ENCODE data around the gene PAX5.

PAX5 gene

DNA sequence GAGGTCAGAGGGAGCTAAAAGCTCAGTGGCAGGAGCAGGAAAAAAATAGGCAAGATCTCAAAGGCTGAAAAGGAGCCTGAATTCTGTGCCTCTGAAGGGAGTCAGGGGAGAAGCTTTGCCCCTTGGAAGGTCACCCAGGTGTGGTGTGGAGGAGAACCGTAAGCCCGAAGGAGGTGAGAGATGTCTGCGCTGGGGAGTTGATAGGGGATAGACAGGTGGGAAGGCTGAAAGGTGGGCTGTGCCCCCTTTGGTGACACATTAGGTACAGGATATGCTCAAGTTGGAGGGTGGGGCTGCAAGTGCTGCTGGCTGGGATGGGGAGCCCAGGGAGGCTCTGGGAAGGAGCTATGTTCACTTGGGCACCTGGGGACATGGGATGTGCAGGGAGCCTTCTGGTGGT, 217.7 kb downstream of the PAX5 start:
- H3K4me3 ChIP-seq (ENCODE audit: control insufficient read depth, low read depth, low read length) = no peak overlapping the region
- TF ChIP-seq, protein P1, sequence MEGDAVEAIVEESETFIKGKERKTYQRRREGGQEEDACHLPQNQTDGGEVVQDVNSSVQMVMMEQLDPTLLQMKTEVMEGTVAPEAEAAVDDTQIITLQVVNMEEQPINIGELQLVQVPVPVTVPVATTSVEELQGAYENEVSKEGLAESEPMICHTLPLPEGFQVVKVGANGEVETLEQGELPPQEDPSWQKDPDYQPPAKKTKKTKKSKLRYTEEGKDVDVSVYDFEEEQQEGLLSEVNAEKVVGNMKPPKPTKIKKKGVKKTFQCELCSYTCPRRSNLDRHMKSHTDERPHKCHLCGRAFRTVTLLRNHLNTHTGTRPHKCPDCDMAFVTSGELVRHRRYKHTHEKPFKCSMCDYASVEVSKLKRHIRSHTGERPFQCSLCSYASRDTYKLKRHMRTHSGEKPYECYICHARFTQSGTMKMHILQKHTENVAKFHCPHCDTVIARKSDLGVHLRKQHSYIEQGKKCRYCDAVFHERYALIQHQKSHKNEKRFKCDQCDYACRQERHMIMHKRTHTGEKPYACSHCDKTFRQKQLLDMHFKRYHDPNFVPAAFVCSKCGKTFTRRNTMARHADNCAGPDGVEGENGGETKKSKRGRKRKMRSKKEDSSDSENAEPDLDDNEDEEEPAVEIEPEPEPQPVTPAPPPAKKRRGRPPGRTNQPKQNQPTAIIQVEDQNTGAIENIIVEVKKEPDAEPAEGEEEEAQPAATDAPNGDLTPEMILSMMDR (conservative IDR thresholded peaks at IDR 0.05; ENCODE audit: control insufficient read depth, insufficient read depth, low read depth, low read length) = no peak
- DNase-seq (ENCODE audit: low read depth) = no peak

DNA sequence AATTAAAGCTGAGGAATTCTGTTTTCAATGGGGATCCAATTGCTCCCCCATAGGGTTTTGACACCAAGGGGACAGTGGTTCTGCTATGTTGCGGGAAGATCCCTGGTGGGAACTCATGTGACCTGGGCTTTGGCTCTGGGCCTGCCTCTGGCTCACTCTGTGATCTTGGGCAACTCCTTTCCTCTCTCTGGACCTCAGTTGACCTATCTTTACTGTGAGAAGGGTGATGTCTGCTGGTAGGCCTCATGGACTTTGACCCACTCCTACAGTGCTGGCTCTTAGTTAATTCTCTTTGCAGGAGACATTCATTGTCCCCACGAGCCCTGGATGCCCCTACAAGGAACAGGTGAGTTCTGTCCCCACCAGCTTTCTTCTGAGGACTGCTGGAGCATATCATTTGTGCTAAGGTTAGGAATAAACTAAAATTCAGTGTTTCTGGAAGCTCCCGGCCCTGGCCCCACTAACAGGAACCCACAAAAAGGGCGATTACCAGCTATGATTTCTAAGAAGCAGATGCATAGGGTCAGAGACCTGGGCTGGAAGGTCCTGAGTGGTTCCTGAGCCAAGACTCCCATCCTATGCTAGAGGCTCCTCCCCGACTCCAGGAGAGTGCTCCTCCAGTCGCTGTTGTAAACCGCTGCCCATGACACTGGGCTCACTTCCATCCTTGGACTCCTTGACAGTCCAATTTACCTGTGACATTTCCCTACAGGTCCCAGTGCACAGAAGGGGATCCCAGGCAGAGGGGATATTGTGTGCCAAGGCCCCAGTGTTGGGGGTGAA, 218.3 kb downstream of the PAX5 start:
- H3K4me3 ChIP-seq (ENCODE audit: control insufficient read depth, low read depth, low read length) = no peak overlapping the region
- DNase-seq (ENCODE audit: low read depth) = peak; percentile 3
- TF ChIP-seq, protein P1 (conservative IDR thresholded peaks at IDR 0.05; ENCODE audit: control insufficient read depth, insufficient read depth, low read depth, low read length) = no peak

DNA sequence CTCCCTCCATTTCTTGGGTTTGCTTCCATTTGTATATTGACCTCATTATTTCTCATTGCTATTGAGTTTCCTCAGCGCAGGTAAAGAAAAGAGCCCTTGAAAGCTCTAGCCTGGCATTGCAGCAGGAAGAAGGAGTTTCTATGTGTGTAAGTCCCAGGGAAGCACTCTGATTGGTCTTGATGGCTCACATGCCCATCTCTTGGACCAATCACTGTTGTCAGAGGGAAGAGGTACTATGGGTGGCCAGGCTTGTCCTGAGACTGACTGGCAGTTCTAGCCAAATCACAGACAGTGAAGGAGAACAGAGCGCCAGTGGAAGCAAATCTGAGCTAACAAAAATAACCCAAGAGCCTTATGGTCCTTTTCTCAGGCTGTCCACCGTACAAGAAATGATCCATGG, 219.0 kb downstream of the PAX5 start:
- TF ChIP-seq, protein P1 (conservative IDR thresholded peaks at IDR 0.05; ENCODE audit: control insufficient read depth, insufficient read depth, low read depth, low read length) = no peak
- DNase-seq (ENCODE audit: low read depth) = no peak

DNA sequence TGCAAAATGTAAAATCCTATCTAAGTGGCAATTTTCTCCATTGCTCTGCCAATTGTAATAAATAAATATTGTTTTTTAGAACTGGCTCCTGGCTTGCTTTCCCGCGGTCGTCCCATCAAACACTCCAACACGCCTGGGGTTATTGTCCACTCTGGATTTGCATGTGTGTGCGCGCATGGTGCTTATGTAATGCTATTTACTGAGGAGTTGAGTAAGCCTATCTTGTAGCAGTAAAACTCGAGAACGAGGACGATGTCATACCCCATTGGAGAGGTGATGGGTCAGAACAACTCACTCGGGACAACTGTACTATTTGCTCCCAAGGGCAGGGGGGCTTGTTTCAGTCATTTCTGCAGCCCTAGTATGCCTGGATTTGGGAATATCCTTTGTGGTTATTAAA, 220.9 kb downstream of the PAX5 start:
- H3K4me3 ChIP-seq (ENCODE audit: control insufficient read depth, low read depth, low read length) = no peak overlapping the region
- TF ChIP-seq, protein P1 (conservative IDR thresholded peaks at IDR 0.05; ENCODE audit: control insufficient read depth, insufficient read depth, low read depth, low read length) = no peak
- no peak for DNase-seq (ENCODE audit: low read depth)

More for the DNA sequence above, 219.0 kb downstream of the PAX5 start:
- H3K4me3 ChIP-seq (ENCODE audit: control insufficient read depth, low read depth, low read length) = no peak overlapping the region

DNA sequence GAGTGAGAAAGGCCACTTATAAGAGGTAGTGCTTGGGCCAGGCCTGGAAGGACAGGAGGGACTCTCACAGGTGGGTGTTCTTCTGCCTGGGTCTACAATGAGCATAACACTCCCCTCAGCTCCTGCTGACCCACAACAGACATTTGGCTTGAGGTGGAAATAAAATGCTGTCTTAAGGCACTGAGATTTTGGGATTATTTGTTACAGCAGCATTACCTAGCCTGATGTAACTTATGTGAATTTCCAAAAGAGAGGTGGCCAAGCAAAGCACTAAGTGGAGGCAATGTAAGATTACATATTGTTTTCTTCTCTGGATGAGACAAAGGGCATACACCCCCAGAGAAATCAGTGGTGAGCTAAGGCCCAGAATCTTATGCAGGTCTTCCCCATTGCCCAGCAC, 221.5 kb downstream of the PAX5 start:
- no peak for DNase-seq (ENCODE audit: low read depth)
- H3K4me3 ChIP-seq (ENCODE audit: control insufficient read depth, low read depth, low read length) = no peak overlapping the region
- TF ChIP-seq, protein P1 (conservative IDR thresholded peaks at IDR 0.05; ENCODE audit: control insufficient read depth, insufficient read depth, low read depth, low read length) = no peak

DNA sequence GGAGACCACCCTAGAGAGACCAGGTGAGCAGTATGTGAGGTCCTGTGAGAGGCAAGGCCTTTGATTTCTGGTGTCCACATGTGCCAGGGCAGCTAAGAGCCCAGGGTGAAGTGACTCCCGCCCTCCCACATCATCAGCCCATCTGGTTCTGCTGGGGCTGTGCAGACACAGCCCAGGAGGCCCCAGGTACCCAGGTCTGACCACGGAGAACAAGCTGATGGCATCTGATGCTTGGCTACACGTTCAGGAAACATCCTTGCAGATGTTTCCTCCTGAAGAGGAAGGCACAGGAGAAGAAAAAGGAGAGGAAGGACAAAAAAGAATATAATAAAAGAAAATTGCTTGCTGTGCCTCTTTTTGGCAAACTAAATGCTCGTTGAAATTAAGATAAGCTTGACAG, 225.8 kb downstream of the PAX5 start:
- TF ChIP-seq, protein P1 (conservative IDR thresholded peaks at IDR 0.05; ENCODE audit: control insufficient read depth, insufficient read depth, low read depth, low read length) = no peak

More for the DNA sequence above, 225.8 kb downstream of the PAX5 start:
- DNase-seq (ENCODE audit: low read depth) = no peak
- H3K4me3 ChIP-seq (ENCODE audit: control insufficient read depth, low read depth, low read length) = no peak overlapping the region

Data from fibroblast of mammary gland (primary cell).